HG02610 (cell line): ENCODE measurements around the gene PPP2CA.
"Not testable (repeated sequence)": the region's sequence is repeated elsewhere in the genome, so short reads cannot be mapped to it uniquely, and the experiment has no call there.

ENCODE experiments used
- ATAC-seq: cut with Tn5 transposase; IDR thresholded peaks from one replicate; pipeline ENCODE4 v1.9.1; 2021; ENCODE audit warnings: mild to moderate bottlenecking, moderate library complexity; ENCODE audit not compliant: unreplicated experiment

PPP2CA gene

DNA sequence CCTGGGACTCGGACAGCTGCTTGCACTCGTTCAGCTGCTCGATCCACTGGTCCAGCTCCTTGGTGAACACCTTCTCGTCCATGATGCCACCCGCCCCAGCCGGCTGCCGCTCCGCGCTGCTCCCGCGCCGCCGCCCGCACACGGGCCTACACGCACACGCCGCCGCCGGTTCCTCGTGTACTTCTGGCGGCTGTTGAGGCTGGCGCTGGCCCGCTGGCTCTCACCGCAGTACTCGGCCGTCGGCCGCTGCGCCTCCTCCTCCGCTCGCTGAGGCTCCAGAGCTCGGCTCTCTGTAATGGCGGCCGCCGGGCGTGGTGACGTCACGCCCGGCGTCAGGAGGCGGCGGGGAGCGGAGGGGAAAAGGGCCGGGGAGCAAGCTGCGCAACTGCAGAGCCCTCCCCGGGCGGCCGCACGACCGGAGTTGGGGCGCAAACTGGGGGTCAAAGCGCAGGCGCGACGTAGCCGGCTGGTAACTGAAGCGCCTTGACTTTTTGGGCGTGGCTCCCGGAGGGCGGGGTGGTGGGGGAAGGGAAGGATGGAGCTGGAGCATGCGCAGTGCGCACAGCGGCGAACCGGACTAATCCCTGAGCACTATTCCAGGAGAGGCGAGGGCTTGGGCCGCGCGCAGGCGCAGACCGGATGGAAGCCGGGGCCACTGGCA is at the start of gene PPP2CA:
TSS of gene PPP2CA (minus strand) at position 294 of the 661 bp plus-strand sequence. CDS start at position 82, 212 bp downstream.
- peak; percentile 82 for ATAC-seq

DNA sequence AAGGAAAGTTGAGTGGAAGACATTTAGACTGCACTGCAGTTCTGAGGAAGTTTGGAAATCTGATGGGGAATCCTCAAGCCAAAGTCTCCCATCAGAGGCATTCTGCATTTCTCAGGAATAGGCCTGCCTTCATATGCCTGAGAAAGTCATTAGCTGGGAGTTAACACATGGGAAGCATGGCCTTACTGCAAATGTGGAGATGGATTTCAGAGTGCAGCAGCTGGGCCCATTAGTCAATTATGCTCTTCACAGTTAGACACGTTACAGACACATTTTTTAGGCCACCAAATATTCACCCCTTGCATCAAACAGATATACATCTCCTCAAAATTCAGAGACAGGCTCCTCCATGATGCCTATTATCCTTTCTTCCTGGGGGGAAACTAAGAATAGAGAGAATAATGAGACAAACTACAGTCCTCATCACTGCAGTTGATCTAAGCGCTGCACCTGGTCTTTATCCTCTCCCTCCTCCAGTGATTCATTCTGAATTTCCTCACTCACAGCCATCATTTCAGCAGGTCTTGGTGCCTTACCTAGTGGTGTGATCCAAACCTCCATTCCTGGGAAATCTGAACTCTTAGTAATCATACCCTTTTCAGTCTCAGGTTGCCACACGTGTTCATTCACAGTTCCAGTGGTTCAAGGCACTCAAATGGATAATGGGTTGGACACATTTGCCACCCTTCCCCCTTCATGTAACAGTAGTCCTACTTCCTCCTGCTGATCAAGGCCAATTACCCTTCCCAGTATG is 47.9 kb upstream of the PPP2CA start:
- no peak for ATAC-seq

DNA sequence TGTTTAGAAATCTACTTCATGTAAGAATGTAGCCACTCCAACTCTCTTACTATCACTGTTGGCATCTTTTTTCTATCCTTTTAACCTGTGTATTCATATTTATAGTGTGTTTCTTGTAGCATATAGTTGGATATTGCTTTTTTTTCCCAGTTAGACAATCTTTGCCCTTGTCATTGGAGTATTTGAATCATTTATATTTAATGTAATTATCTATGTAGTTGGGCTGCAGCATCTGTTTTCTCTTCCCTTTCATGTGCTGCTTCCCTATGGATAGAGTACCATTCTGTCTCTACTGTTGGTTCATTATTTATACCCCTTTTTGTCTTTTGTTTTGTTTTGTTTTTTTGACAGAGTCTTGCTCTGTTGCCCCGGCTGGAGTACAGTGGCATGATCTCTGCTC is 45.2 kb upstream of the PPP2CA start:
- ATAC-seq = no peak

DNA sequence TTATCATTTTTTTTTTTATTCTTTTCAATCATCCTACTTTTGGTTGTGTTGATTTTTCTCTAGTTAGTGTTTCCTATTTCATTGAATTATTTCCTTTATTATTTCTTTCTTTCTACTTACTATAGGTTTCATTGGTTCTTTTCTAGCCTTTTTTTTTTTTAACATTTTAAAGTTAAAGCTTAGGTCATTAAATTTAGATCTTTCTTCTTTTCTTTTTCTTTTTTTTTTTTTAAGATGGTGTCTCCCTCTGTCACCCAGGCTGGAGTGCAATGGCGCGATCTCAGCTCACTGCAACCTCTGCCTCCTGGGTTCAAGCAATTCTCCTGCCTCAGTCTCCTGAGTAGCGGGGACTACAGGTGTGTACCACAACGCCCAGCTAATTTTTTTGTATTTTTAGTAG is 43.0 kb upstream of the PPP2CA start:
- no peak for ATAC-seq

DNA sequence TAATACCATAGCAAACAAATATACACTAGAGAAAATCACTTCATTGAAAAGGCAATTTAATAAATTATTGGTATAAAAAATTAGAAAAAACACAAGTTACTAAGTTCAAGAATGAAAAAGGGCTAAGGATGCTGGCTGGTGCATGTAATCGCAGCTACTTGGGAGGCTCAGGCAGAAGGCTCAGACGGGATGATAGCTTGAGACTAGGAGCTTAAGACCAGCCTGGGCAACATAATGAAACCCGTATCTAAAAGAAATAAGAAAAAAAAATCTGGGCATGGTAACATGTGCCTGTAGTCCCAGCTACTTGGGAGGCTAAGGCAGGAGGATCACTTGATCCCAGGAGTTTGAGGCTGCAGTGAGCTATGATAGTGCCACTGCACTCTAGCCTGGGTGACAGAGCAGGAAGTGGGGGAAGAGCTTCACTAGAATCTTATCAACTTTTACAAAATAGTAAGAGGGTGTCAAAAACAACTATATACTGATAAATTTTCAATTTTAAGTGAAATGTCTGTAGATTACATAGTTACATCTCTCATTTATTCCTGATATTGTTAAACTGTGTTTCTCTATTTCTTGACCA is 42.2 kb upstream of the PPP2CA start:
- ATAC-seq = no peak

DNA sequence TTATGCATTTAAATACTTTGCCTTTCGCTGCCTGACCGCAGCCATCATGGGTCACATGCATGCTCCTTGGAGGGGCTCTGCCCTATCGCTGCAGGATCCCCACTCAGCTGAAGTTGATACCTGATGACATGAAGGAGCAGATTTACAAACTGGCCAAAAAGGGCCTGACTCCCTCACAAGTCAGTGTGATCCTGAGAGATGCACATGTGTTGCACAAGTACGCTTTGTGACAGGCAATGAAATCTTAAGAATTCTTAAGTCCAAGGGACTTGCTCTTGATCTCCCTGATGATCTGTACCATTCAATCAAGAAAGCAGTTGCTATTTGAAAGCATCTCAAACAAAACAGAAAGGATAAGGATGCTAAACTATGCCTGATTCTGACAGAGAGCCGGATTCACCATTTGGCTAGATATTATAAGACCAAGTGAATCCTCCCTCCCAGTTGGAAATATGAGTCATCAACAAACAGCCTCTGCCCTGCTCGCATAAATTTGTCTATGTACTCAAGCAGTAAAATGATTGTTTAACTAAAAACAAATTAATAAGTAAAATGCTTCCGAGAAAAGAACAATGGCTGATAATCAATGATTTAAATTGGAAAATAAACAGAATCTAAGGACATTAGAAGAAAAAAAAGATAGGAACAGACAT is 41.6 kb upstream of the PPP2CA start:
- ATAC-seq = no peak

DNA sequence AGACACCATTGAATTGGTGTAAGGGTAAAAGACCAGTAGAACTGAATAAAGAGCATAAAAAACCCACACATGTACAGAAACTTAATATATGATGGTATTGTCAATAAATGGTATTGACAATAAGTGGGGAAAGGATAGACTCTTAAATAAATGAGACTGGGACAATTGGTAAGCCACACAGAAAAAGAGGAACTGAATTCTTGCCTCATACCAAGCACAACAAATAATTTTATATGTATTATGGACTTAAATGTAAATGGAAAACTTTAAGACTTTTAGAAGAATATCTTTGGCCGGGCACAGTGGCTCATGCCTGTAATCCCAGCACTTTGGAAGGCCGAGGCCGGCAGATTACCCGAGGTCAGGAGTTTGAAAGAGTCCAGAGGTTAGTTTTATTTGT is 37.9 kb upstream of the PPP2CA start:
- ATAC-seq = no peak

DNA sequence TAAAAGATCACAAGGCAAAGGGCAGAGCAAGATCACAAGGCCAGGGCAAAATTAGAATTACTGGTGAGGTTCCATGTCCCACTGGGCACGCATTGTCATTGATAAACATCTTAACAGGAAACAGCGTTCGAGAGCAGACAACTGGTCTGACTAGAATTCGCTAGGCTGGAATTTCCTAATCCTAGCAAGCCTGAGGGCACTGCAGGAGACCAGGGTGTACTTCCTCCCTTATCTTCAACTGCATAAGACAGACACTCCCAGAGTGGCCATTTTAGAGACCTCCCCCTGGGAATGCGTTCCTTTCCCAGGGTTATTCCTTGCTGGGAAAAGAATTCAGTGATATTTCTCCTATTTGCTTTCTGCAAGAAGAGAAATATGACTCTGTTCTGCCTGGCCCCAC is 36.8 kb upstream of the PPP2CA start:
- not testable (repeated sequence) for ATAC-seq

DNA sequence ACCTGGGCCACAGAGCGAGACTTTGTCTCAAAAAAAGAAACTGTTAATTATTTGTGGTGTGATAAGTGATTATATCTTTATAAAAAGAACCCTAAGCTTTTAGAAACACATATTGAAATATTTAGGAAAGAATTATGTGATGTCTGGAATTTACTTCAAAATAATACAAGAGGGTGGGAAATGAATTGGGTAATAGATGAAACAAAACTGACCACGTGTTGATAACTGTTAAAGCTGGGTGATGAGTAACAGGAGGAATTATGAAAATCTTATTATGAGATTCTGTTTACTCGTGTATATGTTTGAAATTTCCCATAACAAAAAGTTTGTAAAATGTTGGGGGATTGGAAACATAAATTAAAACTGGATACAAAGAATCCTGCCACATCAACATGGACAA is 33.0 kb upstream of the PPP2CA start:
- no peak for ATAC-seq

DNA sequence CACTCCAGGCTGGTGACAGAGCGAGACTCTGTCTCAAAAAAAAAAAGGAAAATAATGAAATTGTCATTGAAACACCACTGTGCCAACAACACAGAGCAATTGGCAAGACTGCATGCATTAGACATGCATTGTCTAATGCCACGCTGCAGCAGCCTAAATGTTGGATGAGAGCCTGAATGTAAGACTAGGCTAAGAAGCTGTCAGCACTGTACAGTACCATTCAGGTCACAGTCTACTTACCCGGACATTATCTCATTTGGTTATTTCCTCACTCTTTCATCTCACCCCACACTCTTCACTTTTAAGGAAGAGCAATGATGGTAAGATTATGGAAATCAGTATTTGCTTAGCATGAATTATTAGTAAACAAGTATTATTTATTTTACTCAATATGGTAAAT is 31.3 kb upstream of the PPP2CA start:
- no peak for ATAC-seq

DNA sequence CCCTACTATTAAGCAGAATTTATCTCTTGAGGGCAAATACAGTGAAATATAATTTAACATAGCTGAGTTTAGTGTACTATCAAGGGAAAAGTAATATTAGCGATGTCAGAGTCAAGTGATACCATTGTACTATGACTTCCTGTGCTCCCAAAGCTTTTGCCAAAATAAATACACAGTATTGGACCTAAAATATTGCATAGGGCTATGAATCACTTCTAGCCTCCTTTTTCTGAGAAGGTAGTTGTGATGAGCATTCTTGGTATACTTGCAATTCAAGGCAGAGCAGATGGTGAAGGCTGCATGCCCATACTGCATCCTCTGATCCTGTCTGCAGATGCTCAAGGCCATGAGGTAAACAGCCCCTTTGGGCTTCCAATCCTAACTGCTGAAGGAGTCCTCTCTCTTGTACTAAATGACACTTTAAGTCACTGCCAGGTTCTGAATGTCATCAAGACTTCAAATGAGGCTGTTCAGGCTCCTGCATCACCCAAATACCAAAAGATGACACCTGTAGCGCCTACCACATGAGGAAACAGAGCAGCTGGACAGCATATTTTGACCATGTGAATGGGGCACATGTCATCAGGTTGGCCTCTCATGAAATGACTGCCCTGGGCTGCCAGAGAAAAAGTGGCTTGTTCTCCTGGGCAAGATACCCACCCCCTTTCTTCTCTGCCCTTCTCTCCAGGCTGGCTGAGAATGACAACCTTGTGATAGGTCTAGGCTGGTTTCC is 29.7 kb upstream of the PPP2CA start:
- no peak for ATAC-seq

DNA sequence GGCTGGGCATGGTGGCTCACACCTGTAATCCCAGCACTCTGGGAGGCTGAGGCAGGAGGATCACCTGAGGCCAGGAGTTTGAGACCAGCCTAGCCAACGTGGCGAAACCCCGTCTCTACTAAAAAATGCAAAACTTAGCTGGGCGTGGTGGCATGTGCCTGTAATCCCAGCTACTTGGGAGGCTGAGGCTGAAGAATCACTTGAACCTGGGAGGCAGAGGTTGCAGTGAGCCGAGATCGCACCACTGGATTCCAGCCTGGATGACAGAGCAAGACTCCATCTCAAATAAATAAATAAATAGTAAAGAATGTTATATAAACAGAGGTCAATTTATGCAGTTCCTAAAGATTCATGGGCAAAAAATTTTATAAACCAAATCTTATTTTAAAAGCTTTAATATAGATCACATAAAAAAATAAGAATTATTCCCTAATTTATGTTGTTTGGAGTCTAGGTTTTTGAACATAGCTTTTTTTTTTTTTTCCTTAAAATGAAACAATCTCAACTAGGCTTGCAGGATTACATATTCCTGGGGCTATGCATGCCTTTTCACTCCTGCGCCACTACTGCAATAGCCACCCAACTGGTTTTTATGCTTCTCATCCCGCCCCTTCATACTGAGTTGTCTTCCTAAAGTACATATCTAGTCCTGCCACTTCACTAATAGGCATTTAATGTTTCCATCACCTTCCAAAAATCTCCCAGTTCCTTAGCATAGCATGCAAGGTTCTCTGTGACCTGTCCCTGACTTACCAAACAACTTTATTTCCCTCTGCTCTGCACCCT is 27.7 kb upstream of the PPP2CA start:
- not testable (repeated sequence) for ATAC-seq

DNA sequence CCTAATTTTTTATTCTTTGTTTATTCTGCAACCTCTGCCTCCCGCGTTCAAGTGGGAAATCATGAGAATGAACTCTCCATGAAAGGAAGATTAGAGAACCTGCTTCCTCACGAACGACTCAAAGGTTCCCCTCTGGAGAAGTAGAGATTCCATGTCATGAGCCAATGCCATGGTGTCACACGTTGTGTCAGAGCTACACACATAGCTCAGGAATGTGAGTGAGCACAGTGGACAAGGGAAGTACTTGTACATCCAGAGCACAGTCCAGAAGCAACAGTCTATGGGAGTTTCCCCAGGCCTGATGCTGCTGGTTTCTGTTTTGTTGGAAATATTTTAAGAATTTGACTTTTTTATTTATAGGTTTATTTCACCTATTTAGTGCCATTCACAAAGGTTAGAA is 26.8 kb upstream of the PPP2CA start:
- no peak for ATAC-seq

DNA sequence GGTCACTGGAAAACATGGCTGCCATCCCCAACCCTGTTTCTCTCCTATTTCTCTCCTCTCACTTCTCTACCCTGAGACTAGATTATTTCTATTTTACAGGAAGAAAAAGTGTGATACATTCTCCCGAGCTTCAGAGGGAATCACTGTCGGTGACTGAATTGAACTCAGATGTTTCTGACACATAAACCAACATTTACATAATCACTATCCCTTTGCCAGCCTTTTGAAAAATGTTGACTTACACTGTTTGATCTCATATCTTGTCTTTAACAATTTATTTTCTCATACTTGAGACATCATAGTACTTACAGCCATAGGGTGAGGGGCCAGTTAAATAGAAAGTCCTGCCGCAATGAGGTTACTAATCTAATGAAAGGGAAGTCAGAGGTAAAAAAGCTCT is 25.1 kb upstream of the PPP2CA start:
- ATAC-seq = no peak

DNA sequence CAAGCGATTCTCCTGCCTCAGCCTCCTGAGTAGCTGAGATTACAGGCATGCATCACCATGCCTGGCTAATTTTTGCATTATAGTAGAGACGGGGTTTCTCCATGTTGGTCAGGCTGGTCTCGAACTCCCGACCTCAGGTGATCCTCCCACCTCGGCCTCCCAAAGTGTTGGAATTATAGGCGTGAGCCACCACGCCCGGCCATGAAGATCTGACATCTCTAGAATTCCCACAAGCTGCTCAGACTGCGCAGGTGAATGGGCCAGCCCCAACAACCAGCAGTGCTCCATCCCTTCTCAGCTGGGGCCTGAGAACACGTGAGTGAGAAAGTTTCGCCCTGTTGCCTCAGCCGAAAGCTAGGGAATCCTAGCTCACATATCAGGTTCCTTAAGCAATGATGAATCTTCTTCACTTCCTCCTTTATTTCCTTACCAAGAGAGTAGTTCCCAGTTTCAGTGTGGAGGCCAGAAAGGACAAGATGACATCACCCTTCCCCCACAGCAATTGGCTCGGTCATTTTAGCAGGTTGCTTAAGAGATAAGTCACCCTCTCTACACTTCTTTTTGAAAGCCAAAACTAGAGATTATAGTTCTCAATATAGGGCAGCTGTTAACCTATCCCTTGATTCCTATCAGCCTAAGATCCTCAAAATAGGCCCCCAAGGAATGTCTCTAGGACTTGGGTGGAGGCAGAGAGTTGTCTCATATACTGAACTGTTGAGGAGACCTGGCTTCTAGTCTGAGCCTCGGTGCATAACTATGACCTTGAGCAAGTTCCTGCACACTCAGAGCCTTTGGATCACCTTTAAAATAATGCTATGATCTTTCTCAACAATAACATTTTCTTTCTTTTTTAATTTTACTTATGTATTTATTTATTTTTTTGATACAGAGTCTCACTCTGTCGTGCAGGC is 23.9 kb upstream of the PPP2CA start:
- ATAC-seq = no peak

DNA sequence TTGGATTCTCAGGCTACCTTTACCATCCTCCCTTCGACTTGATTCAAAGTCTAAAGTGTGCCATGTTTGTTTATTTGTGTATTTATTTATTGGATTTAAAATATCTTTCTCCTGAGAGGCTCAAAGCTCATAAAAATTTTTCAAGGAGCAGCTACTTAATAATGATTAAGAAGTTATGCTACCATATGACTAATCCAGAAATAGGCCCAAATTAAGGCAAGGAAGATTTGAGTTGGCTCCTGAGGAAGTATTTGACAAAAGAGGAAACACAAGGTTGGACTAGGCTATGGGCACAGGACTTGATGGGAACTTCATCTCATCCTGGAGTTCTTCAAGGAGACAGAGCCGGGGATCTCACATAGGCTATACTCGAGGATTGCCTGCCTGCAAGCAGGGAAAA is 22.4 kb upstream of the PPP2CA start:
- ATAC-seq = no peak

DNA sequence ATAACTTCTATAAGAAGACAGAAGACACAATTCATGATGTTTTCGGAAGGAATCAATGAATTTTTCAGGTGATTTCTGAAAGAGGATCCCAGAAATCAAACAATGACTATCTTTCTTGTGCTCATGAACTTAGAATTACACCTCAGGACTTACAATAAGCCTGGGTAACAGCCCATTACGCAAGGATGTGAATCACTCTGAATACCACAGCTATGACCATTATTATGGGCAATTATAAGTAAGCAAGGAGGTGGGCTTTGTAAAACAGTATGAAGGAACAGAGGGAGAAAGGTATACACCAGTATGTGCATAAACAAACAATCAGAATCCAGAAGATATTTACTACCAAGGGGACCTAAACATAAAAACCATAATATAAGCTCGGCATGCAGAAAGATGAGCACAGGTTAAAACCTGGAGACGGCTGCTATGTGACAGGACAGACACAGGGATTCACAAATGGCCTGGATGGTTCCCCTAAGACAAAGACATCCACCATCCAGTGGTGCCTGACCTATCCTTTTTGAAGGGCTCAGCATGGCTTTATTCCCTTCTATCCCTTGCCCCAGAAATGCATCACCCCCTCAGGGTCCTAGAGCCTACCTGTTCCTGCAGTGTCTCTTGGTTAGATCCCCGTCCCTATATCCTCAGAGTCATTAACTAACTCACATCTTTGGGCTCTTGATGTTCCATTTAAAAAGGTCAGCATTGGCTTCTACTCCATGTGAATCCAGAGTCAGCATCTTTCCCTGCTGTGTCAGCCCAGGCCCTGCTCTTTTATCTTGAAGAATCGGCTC is 21.8 kb upstream of the PPP2CA start:
- no peak for ATAC-seq

DNA sequence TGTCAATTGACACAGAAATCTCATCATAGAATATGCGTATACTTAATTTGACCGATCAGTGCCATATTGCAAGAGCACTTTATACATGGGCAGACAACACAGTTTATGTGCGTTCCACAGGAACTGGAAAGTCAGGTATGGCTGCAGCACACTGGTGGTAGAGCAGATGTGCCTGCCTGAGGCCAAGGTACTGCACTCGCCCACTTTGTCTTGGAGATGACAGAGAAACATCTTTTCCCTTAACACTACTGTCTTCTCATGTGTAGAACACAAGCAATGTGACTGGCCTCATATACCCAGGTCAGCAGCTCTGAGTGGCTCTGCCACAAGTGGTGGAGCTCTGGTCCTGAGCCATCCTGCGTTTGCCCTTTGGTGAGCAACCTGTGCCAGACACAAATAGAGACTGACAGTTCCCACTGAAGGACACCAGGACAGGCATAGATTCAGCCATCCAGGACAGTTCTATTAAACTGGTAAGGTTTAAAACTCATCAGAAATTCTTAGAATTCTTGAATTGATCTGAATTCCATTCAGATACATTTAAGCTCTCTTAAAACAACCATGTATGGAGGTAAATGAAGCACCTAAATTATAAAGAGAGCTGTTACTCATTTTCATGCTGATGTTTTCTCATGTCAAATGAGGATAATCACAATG is 21.0 kb upstream of the PPP2CA start:
- ATAC-seq = no peak
